Hematopoietic multipotent progenitor cell treated with erythropoietin and hydrocortisone succinate and interleukin-3 and kit ligand, for 6 days (in vitro differentiated cells): ENCODE measurements around the gene ALK.
A peak's percentile ranks its signal among the peaks of the same experiment; 100 is the strongest.

Source experiments
- DNase-seq: peaks from one replicate; pipeline ENCODE4 v3.0.0-alpha.2; 2015

Gene ALK

GRCh38 chr2:29628862-29629261 is 292.5 kb downstream of the ALK start:
- DNase-seq = no peak

GRCh38 chr2:29628108-29628745 is 293.2 kb downstream of the ALK start:
- no peak for DNase-seq

GRCh38 chr2:29627279-29627711 is 294.1 kb downstream of the ALK start:
- no peak for DNase-seq

- no peak for DNase-seq
Observed at GRCh38 chr2:29620890-29621289, 300.5 kb downstream of the ALK start.

GRCh38 chr2:29619689-29620088 is 301.7 kb downstream of the ALK start:
- no peak for DNase-seq

- DNase-seq = no peak
Observed at GRCh38 chr2:29618024-29618423, 303.4 kb downstream of the ALK start.

- DNase-seq = no peak
Observed at GRCh38 chr2:29617351-29617750, 304.0 kb downstream of the ALK start.

GRCh38 chr2:29616569-29616968 is 304.8 kb downstream of the ALK start:
- DNase-seq = no peak

GRCh38 chr2:29615841-29616240 is 305.5 kb downstream of the ALK start:
- DNase-seq = no peak

- DNase-seq = no peak
Observed at GRCh38 chr2:29615183-29615582, 306.2 kb downstream of the ALK start.

GRCh38 chr2:29614295-29614830 is 307.0 kb downstream of the ALK start:
- no peak for DNase-seq

- no peak for DNase-seq
Observed at GRCh38 chr2:29613792-29614266, 307.6 kb downstream of the ALK start.

GRCh38 chr2:29613067-29613466 is 308.3 kb downstream of the ALK start:
- DNase-seq = no peak

GRCh38 chr2:29612568-29612967 is 308.8 kb downstream of the ALK start:
- no peak for DNase-seq

- DNase-seq = no peak
Observed at GRCh38 chr2:29611850-29612249, 309.5 kb downstream of the ALK start.

- no peak for DNase-seq
Observed at GRCh38 chr2:29611261-29611660, 310.1 kb downstream of the ALK start.

GRCh38 chr2:29610569-29610968 is 310.8 kb downstream of the ALK start:
- DNase-seq = no peak

- peak; percentile 34 for DNase-seq
Observed at GRCh38 chr2:29607038-29607420, 314.4 kb downstream of the ALK start.

GRCh38 chr2:29606104-29607037 is 315.0 kb downstream of the ALK start:
- DNase-seq = peak; percentile 42

- DNase-seq = no peak
Observed at GRCh38 chr2:29603341-29603740, 318.0 kb downstream of the ALK start.

- DNase-seq = no peak
Observed at GRCh38 chr2:29601872-29602271, 319.5 kb downstream of the ALK start.

- no peak for DNase-seq
Observed at GRCh38 chr2:29601321-29601720, 320.1 kb downstream of the ALK start.

GRCh38 chr2:29599946-29600345 is 321.4 kb downstream of the ALK start:
- DNase-seq = no peak

GRCh38 chr2:29598978-29599377 is 322.4 kb downstream of the ALK start:
- DNase-seq = no peak
